Mucosa of descending colon (tissue), 3 donors: Measurements from ENCODE around the gene NANOS2. TPM values are rescaled to one million over a fixed set of nuclear protein-coding genes. Genes with fewer than 3 reads are reported as not detected.
A peak's percentile ranks its signal among the peaks of the same experiment; 100 is the strongest.

Source experiments
- ATAC-seq: fragments of 200-7000 bp; cut with Tn5 transposase; one replicate; pipeline ENCODE4 v1.9.1; 2020; ENCODE audit warnings: mild to moderate bottlenecking, moderate library complexity
- DNase-seq, 3 donors: peaks; one replicate each; pipeline ENCODE4 v3.0.0-alpha.2; 2020
- H3K36me3 ChIP-seq: fragments of 200-600 bp; one replicate; pipeline ENCODE4 v1.8.0; 2021; ENCODE audit warnings: low read depth, mild to moderate bottlenecking
- H3K4me1 ChIP-seq: fragments of 200-600 bp; one replicate; pipeline ENCODE4 v1.8.0; 2021; ENCODE audit warnings: low read depth, mild to moderate bottlenecking
- H3K4me3 ChIP-seq: fragments of 200-600 bp; one replicate; pipeline ENCODE4 v1.8.0; 2021; ENCODE audit warnings: mild to moderate bottlenecking
- H3K9me3 ChIP-seq: fragments of 200-600 bp; one replicate; pipeline ENCODE4 v1.8.0; 2021; ENCODE audit warnings: mild to moderate bottlenecking
- CTCF ChIP-seq: fragments of 200-600 bp; IDR thresholded peaks from one replicate; pipeline ENCODE4 v1.8.0; 2022; ENCODE audit warnings: antibody characterized with exemption, mild to moderate bottlenecking
- intact Hi-C, 2 donors: fragments of 100-400 bp; cut with DNase I in 1 of 2; cut with micrococcal nuclease in 1 of 2; formaldehyde crosslinking; loops; one replicate each; pipeline versions ENCODE4 v1.11.0 to v1.11.1; 2022; cut with DNase I, micrococcal nuclease
- total RNA-seq, 3 donors: library from RNA; stranded (reverse); fragmentation: NEBNext Ultra II Directional in 2 of 3; extraction: Animal tissue kit (Norgen Biotek cat#: 25700) in 2 of 3; gene quantifications; one replicate each; pipeline versions ENCODE4 v1.2.1 to v1.2.4, GENCODE V29; 2021 to 2023
- donor health status: DM: no; HTN: no; CAD: no; lungs with moderate emphysema.
- donor health status: DM: no; HTN: no; CAD: no.
- donor health status: DM: no; HTN: yes; CAD: no.

The NANOS2 gene
- total RNA-seq, 3 donors from 2014 or later, result not detected

GRCh38 chr19:45902651-45903625 lies 11.6 kb downstream of the NANOS2 start:
- Histone ChIP-seq H3K4me3 (peak overlapping the region; percentile 59), H3K4me1 (peaks cover 23% of the 10 kb centered on the region), H3K36me3 (no peaks in the 10 kb centered on the region), H3K9me3 (no peaks in the 10 kb centered on the region)
- no peak for TF ChIP-seq CTCF
- DNase-seq, result peak; percentile 98 to 100 (median 99)
- peak; percentile 96 for ATAC-seq
- intact Hi-C loops, result no loop called here

- H3K36me3 ChIP-seq, result no peaks in the 10 kb centered on the region
- peak within 1 kb of the TSS; percentile 59 for H3K4me3 ChIP-seq
- DNase-seq, result peak in 2 of 3 donors; percentile 31 to 40
- intact Hi-C loops, result no loop called here
- peaks cover 23% of the 10 kb centered on the region for H3K4me1 ChIP-seq
- no peak for TF ChIP-seq CTCF
- ATAC-seq, result no peak
- H3K9me3 ChIP-seq, result no peaks in the 10 kb centered on the region
Measured at GRCh38 chr19:45901912-45902650, 12.5 kb downstream of the NANOS2 start, which contains the start of gene MYPOP. Gene MYPOP, minus strand, starts transcription at chr19:45902613. Its CDS starts 840 bp downstream, at chr19:45901773.

DNA sequence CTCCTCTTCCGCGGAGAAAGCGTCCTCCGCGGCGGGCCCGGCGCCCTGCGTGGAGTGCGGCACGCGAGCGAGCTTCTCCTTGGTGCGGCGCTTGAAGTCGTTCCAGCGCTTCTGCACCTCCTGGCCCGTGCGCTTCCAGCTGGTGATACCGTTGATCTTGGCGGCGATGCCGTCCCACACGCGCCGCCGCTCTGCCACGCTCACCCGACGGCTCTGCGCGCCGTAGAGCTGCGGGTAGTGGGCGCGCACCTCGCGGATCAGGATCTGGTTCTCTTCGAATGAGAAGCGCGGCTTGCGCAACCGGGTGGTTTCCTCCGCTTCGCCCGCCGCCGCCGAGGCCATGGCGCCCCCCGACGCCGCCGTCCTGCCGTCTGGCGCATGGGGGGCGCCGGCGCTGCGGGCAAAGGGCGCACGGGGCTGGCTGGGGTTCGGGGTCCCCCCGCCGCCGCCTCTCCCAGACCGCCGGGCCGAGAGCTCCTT lies 13.1 kb downstream of the NANOS2 start:
- H3K36me3 ChIP-seq, result no peaks in the 10 kb centered on the region
- no peak for TF ChIP-seq CTCF
- H3K4me1 ChIP-seq, result peaks cover 23% of the 10 kb centered on the region
- intact Hi-C loops, result no loop called here
- ATAC-seq (no peak), DNase-seq (peak in 2 of 3 donors; percentile 39 to 57)
- H3K9me3 ChIP-seq, result no peaks in the 10 kb centered on the region
- H3K4me3 ChIP-seq, result peak overlapping the region; percentile 59

GRCh38 chr19:45900738-45901431 lies 13.7 kb downstream of the NANOS2 start:
- ATAC-seq (no peak), DNase-seq (no peak)
- no peak overlapping the region for H3K4me3 ChIP-seq
- H3K9me3 ChIP-seq, result no peaks in the 10 kb centered on the region
- H3K36me3 ChIP-seq, result no peaks in the 10 kb centered on the region
- TF ChIP-seq CTCF, result no peak
- intact Hi-C loops, result no loop called here
- peaks cover 23% of the 10 kb centered on the region for H3K4me1 ChIP-seq

DNA sequence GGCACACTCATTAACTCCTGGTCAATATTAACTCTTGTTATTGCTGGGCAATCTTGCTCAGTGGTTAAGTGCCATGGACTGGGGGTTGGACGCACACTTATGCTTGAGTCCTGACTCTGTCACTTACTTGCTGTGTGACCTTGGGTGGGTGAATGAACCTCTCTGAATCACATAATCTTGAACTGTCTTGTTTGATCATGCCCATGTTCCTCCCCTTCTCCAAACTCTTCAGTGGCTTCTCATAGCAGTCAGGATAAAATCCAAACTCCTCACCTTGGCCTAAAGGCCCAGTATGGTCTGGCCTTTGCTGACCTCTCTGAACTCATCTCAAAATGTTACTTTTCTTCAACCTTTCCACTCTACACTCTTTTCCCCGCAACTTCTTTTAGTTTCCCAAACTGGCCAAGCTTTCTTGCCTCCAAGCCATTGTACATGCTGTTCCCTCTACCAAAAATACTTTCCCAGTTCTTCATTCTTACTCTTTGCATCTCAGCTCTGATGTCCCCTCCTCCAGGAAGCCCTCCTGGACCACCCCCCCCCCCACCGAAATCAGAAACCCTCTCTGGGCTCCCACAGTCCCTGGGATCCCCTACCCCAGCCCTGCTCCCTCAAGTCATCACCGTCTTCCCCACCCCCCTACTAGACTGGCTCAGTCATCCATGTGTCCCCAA lies 14.5 kb downstream of the NANOS2 start:
- Histone ChIP-seq H3K36me3 (no peaks in the 10 kb centered on the region), H3K4me3 (no peak overlapping the region), H3K4me1 (peaks cover 23% of the 10 kb centered on the region), H3K9me3 (no peaks in the 10 kb centered on the region)
- ATAC-seq (no peak), DNase-seq (no peak)
- intact Hi-C loops, result no loop called here
- no peak for TF ChIP-seq CTCF
